Cardiac muscle cell (in vitro differentiated cells and primary cell): Measurements from ENCODE around the gene ADGRF1. TPM values are rescaled to one million over a fixed set of nuclear protein-coding genes. Genes with fewer than 3 reads are reported as not detected.
A peak's percentile ranks its signal among the peaks of the same experiment; 100 is the strongest.

ENCODE experiments used
- DNase-seq, 2 donors: peaks; one replicate each; pipeline versions ENCODE4 v3.0.0 to v3.0.0-alpha.2; 2010 to 2017; ENCODE audit warnings: low read depth in 1 of 2, low spot score in 1 of 2
- H3K27ac ChIP-seq: fragments of 200-600 bp; sonication (generic); 2 replicates; pipeline ENCODE4 v1.5.1; 2016
- H3K27me3 ChIP-seq: fragments of 200-600 bp; sonication (generic); 2 replicates; pipeline ENCODE4 v1.6.0; 2016; ENCODE audit warnings: control low read depth
- H3K36me3 ChIP-seq: fragments of 200-600 bp; sonication (generic); 2 replicates; pipeline ENCODE4 v1.5.1; 2016; ENCODE audit warnings: control low read depth
- H3K4me1 ChIP-seq: fragments of 200-600 bp; sonication (generic); 2 replicates; pipeline ENCODE4 v1.8.1; 2017; ENCODE audit warnings: low read depth, mild to moderate bottlenecking, mixed run types
- H3K4me3 ChIP-seq: fragments of 200-600 bp; sonication (generic); 2 replicates; pipeline ENCODE4 v1.5.1; 2016; ENCODE audit warnings: mild to moderate bottlenecking
- H3K9me3 ChIP-seq: fragments of 200-600 bp; sonication (generic); 2 replicates; pipeline ENCODE4 v1.5.1; 2017; ENCODE audit warnings: low read depth, mild to moderate bottlenecking, control low read depth
- polyA plus RNA-seq: library from polyadenylated mRNA; unstranded; fragments of >200 nt; fragmentation: Nextera tagmentation; extraction: Ambion mirVana; gene quantifications from 2 replicates; pipeline ENCODE4 v1.2.1, GENCODE V29; 2016
- total RNA-seq: library from RNA; depleted of rRNA; stranded (reverse); fragments of >200 nt; gene quantifications from 2 replicates; pipeline ENCODE4 v1.2.3, GENCODE V29; 2016
- TF ChIP-seq, protein P1 (sequence below): IDR thresholded peaks from 2 replicates; pipeline ENCODE4 v1.5.1; 2012; ENCODE audit warnings: low read depth, mild to moderate bottlenecking, low read length

The ADGRF1 gene
- total and polyA plus RNA-seq, 2 experiments from 2014 or later: not detected

DNA sequence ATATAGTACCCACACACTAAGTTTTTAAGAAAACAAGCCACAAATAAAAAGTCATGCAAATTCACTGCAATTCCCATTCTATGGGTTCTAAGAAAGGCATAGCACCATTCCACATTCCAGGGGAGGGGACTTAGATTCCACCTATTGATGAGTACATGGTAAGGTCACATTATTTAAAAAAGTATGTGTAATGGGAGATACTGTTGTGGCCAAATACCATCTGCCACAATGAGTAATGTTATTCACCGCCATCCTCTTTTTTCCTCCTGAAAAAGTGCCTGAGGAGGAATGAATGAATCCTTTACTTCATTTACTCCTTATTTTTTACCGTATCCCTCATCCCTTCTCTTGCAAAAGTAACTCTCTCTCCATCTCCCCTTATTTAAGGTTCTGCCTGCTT is 27.0 kb upstream of the ADGRF1 start:
- no peak overlapping the region for H3K4me3 ChIP-seq
- no peak for DNase-seq
- no peaks in the 10 kb centered on the region for H3K4me1 ChIP-seq
- no peaks in the 10 kb centered on the region for H3K9me3 ChIP-seq
- TF ChIP-seq, protein P1, sequence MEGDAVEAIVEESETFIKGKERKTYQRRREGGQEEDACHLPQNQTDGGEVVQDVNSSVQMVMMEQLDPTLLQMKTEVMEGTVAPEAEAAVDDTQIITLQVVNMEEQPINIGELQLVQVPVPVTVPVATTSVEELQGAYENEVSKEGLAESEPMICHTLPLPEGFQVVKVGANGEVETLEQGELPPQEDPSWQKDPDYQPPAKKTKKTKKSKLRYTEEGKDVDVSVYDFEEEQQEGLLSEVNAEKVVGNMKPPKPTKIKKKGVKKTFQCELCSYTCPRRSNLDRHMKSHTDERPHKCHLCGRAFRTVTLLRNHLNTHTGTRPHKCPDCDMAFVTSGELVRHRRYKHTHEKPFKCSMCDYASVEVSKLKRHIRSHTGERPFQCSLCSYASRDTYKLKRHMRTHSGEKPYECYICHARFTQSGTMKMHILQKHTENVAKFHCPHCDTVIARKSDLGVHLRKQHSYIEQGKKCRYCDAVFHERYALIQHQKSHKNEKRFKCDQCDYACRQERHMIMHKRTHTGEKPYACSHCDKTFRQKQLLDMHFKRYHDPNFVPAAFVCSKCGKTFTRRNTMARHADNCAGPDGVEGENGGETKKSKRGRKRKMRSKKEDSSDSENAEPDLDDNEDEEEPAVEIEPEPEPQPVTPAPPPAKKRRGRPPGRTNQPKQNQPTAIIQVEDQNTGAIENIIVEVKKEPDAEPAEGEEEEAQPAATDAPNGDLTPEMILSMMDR: no peak
- no peaks in the 10 kb centered on the region for H3K36me3 ChIP-seq
- H3K27ac ChIP-seq: no peak overlapping the region
- H3K27me3 ChIP-seq: no peaks in the 10 kb centered on the region

DNA sequence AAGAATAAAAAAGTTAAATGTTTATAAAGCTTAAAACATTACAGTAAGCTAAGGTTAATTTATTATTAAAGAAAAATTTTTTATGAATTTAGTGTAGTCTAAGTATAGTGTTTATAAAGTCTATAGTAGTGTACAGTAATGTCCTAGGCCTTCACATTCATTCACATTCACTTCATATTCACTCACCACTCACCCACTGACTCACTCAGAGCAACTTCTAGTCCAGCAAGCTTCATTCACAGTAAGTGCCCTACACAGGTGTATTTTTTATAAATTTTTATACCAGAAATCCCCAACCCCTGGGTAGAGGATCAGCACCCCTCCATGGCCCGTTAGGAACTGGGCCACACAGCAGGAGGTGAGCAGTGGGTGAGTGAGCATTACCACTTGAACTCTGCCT is 24.3 kb upstream of the ADGRF1 start:
- no peak for DNase-seq
- Histone ChIP-seq H3K9me3 (no peaks in the 10 kb centered on the region), H3K4me3 (no peak overlapping the region), H3K36me3 (no peaks in the 10 kb centered on the region), H3K27me3 (no peaks in the 10 kb centered on the region), H3K27ac (no peak overlapping the region), H3K4me1 (no peaks in the 10 kb centered on the region)
- TF ChIP-seq, protein P1: no peak

DNA sequence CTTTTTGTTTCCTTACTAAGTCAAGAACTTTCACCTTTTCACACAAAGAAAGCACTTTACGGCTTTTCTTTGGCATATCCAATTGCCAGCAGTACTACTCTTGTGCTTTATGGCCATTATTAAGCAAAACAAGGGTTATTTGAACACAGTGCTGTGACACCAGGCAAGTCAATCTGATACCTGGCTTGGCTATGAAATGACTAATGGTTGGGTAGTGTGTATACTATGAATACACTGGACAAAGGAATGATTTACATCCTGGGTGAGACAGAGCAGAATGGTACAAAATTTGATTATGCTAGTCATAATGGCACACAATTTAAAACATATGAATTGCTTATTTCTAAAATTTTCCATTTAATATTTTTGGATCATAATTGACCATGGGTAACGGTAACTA is 22.1 kb upstream of the ADGRF1 start:
- H3K4me1 ChIP-seq: no peaks in the 10 kb centered on the region
- H3K36me3 ChIP-seq: no peaks in the 10 kb centered on the region
- no peaks in the 10 kb centered on the region for H3K9me3 ChIP-seq
- no peak overlapping the region for H3K27ac ChIP-seq
- H3K27me3 ChIP-seq: no peaks in the 10 kb centered on the region
- no peak overlapping the region for H3K4me3 ChIP-seq
- TF ChIP-seq, protein P1: no peak
- DNase-seq: no peak

DNA sequence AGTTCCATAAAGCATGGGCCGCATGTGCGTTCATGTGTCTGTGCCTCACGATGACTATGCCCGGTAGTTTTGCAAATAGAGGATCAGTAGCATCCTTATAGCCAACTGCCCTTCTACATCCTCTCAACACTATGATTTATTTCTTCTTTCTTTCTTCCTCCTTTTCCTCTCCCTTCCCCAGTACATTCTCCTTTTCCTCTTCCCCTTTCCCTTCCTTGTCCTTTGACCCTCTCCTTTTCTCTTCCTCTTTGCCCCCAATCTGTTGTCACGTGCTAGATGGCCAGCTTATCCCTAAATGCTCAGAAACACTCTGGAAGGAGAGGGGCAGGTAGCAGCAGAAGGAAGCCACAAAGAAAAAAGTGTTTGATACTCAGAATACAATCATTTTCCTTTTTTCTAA is 20.2 kb upstream of the ADGRF1 start:
- no peak overlapping the region for H3K4me3 ChIP-seq
- H3K27ac ChIP-seq: no peak overlapping the region
- H3K9me3 ChIP-seq: no peaks in the 10 kb centered on the region
- no peak for DNase-seq
- TF ChIP-seq, protein P1: no peak
- no peaks in the 10 kb centered on the region for H3K36me3 ChIP-seq
- no peaks in the 10 kb centered on the region for H3K4me1 ChIP-seq
- no peaks in the 10 kb centered on the region for H3K27me3 ChIP-seq

DNA sequence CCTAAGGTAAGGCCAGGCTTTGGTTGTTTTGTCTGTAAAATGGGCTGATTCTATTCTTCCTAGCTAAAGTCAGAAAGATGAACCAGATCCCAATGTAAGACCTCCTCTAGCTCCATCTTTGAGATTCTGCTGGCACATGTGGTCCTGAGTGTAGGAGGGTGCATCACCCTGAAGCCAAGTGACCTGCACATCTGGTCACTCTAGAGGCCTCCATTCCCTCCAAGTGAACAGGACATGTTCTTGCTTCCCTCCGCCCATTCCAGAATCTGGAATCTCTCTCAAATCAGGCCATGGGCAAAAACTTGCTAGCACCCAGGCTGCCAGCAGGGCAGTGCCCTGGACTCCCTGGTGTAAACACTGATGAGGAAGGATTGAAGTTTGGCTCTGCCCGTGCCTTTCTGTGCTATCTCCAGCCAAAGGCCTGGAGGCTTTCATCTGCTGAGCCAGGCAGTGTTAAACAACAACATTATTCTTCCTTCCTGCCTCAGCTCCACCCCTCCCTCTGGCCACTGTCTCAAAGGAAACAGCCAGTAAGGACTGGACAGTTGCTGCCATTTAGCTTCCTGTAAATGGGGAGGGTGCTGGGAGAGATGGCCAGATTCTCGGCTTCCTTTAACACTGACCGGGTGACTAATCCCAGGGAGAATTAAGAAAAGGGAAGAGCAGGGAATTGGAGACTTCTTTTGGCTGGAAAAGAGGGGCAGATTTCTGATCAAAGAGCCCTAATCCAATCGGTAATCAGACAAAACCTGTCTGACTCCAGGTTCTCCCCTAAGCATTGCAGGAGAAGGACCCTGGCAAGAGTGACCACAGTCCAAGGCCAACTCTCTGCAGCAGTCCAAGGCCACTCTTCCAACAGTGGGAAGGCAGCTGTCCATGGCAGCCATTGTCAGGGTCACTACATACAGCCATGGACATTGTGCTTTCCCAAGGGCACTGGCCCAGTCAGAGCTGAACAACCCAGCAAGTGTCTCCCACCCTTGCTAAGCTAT is 19.5 kb upstream of the ADGRF1 start:
- TF ChIP-seq, protein P1: no peak
- no peaks in the 10 kb centered on the region for H3K27me3 ChIP-seq
- H3K27ac ChIP-seq: no peak overlapping the region
- H3K4me1 ChIP-seq: no peaks in the 10 kb centered on the region
- no peak overlapping the region for H3K4me3 ChIP-seq
- H3K36me3 ChIP-seq: no peaks in the 10 kb centered on the region
- DNase-seq: peak in 1 of 2 donors; percentile 61
- H3K9me3 ChIP-seq: no peaks in the 10 kb centered on the region
